Central memory CD8-positive, alpha-beta T cell (primary cell): ENCODE data around the gene MACROD2.
"Not testable (repeated sequence)": the region's sequence is repeated elsewhere in the genome, so short reads cannot be mapped to it uniquely, and the experiment has no call there.

Source experiments
- ATAC-seq: fragments of 150-1000 bp; cut with Tn5 transposase; replicated peaks from 2 replicates; pipeline ENCODE4 v1.10.0; 2022; ENCODE audit warnings: mild to moderate bottlenecking, moderate FRiP score, moderate number of reproducible peaks; ENCODE audit not compliant: poor library complexity, severe bottlenecking; ENCODE audit errors: extremely low read depth
- DNase-seq, 2 donors: peaks; one replicate each; pipeline ENCODE4 v3.0.0; 2021; ENCODE audit warnings: low spot score in 2 of 2
- H3K27ac Mint-ChIP-seq: one replicate; pipeline ENCODE4 v1.8.0; 2022; ENCODE audit warnings: low read depth, mild to moderate bottlenecking, moderate library complexity, mixed read lengths
- H3K27me3 Mint-ChIP-seq: one replicate; pipeline ENCODE4 v1.8.0; 2022; ENCODE audit warnings: mixed read lengths
- H3K36me3 Mint-ChIP-seq: one replicate; pipeline ENCODE4 v1.8.0; 2022; ENCODE audit warnings: mild to moderate bottlenecking, moderate library complexity, mixed read lengths; ENCODE audit not compliant: insufficient read depth
- H3K4me1 Mint-ChIP-seq: one replicate; pipeline ENCODE4 v1.8.0; 2022; ENCODE audit warnings: mixed read lengths
- H3K4me3 Mint-ChIP-seq: one replicate; pipeline ENCODE4 v1.8.0; 2022; ENCODE audit warnings: mild to moderate bottlenecking, moderate library complexity, mixed read lengths
- H3K9me3 Mint-ChIP-seq: one replicate; pipeline ENCODE4 v1.8.0; 2022; ENCODE audit warnings: mixed read lengths

MACROD2 gene

GRCh38 chr20:16005915-16006493 lies 2010.7 kb downstream of the MACROD2 start:
- DNase-seq: no peak
- Mint-ChIP-seq H3K36me3 (no peaks in the 10 kb centered on the region), H3K4me1 (no peaks in the 10 kb centered on the region), H3K27ac (no peak overlapping the region), H3K27me3 (no peaks in the 10 kb centered on the region), H3K9me3 (peaks cover 12% of the 10 kb centered on the region), H3K4me3 (no peak overlapping the region)
- ATAC-seq: no peak

DNA sequence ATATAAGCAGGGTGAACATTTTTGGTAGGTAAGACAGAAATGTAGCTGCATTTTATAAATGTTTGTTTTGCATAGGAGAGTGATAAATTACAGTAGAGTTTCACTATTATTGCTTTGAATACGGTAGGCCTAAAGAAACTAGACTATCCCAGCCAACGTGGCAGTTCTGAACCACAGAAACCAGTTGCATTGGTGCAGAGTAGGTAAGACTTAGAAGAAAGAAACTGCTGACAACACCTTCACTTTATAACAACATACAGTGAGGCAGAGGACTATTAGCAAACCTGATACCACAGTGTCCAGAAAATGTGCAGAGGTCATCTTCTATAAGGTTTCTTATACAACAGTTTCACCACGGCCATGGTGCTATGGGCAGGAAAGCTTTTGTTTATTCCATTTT lies 2011.8 kb downstream of the MACROD2 start:
- H3K27me3 Mint-ChIP-seq: no peaks in the 10 kb centered on the region
- ATAC-seq: no peak
- no peaks in the 10 kb centered on the region for H3K36me3 Mint-ChIP-seq
- no peak overlapping the region for H3K27ac Mint-ChIP-seq
- DNase-seq: no peak
- H3K4me3 Mint-ChIP-seq: no peak overlapping the region
- no peaks in the 10 kb centered on the region for H3K4me1 Mint-ChIP-seq
- H3K9me3 Mint-ChIP-seq: peaks cover 15% of the 10 kb centered on the region

GRCh38 chr20:16007962-16008361 lies 2012.6 kb downstream of the MACROD2 start:
- no peaks in the 10 kb centered on the region for H3K27me3 Mint-ChIP-seq
- peaks cover 19% of the 10 kb centered on the region for H3K9me3 Mint-ChIP-seq
- ATAC-seq (no peak), DNase-seq (no peak)
- H3K4me1 Mint-ChIP-seq: no peaks in the 10 kb centered on the region
- H3K4me3 Mint-ChIP-seq: no peak overlapping the region
- H3K36me3 Mint-ChIP-seq: no peaks in the 10 kb centered on the region
- H3K27ac Mint-ChIP-seq: no peak overlapping the region

- H3K36me3 Mint-ChIP-seq: no peaks in the 10 kb centered on the region
- no peaks in the 10 kb centered on the region for H3K27me3 Mint-ChIP-seq
- no peak overlapping the region for H3K27ac Mint-ChIP-seq
Observed at GRCh38 chr20:16011056-16011455, 2015.7 kb downstream of the MACROD2 start.

GRCh38 chr20:16011519-16011918 lies 2016.2 kb downstream of the MACROD2 start:
- ATAC-seq (no peak), DNase-seq (no peak)
- Mint-ChIP-seq H3K4me3 (no peak overlapping the region), H3K4me1 (no peaks in the 10 kb centered on the region), H3K27ac (no peak overlapping the region), H3K36me3 (no peaks in the 10 kb centered on the region), H3K9me3 (peaks cover 16% of the 10 kb centered on the region), H3K27me3 (no peaks in the 10 kb centered on the region)

More at GRCh38 chr20:16011056-16011455, 2015.7 kb downstream of the MACROD2 start:
- peaks cover 16% of the 10 kb centered on the region for H3K9me3 Mint-ChIP-seq
- DNase-seq: no peak
- H3K4me3 Mint-ChIP-seq: no peak overlapping the region
- no peaks in the 10 kb centered on the region for H3K4me1 Mint-ChIP-seq
- ATAC-seq: no peak

GRCh38 chr20:16012934-16013333 lies 2017.6 kb downstream of the MACROD2 start:
- ATAC-seq, H3K4me3 Mint-ChIP-seq, H3K27ac Mint-ChIP-seq, DNase-seq, H3K4me1 Mint-ChIP-seq, H3K27me3 Mint-ChIP-seq, H3K36me3 Mint-ChIP-seq: not testable (repeated sequence)
- H3K9me3 Mint-ChIP-seq: peaks cover 22% of the 10 kb centered on the region

GRCh38 chr20:16013631-16014030 lies 2018.3 kb downstream of the MACROD2 start:
- ATAC-seq (no peak), DNase-seq (no peak)
- Mint-ChIP-seq H3K36me3 (no peaks in the 10 kb centered on the region), H3K27ac (no peak overlapping the region), H3K4me1 (no peaks in the 10 kb centered on the region), H3K4me3 (no peak overlapping the region), H3K9me3 (peaks cover 27% of the 10 kb centered on the region), H3K27me3 (no peaks in the 10 kb centered on the region)

DNA sequence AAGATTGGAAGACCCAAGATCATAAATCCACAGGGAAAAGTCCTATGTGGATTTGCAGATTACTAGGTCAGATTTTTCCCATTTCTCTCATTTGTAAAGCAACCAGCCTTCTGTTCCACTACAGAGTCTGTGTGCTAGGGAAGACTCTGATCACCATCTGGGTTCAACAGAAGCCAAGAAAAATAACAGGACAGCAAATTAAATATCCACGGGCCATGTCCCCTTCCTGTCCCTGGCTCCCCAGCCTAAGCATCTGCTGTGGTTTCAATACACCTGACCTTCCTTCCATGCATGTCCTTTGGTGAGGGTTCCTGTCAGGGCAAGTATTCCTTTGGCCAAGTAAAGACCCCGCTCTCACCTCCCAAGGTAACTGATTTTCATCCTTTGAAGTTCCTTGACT lies 2019.1 kb downstream of the MACROD2 start:
- Mint-ChIP-seq H3K4me1 (no peaks in the 10 kb centered on the region), H3K27me3 (no peaks in the 10 kb centered on the region), H3K4me3 (no peak overlapping the region), H3K36me3 (no peaks in the 10 kb centered on the region), H3K9me3 (peaks cover 29% of the 10 kb centered on the region), H3K27ac (no peak overlapping the region)
- no peak for DNase-seq
- ATAC-seq: no peak

GRCh38 chr20:16017656-16018055 lies 2022.3 kb downstream of the MACROD2 start:
- H3K4me3 Mint-ChIP-seq: no peak overlapping the region
- no peaks in the 10 kb centered on the region for H3K27me3 Mint-ChIP-seq
- no peak overlapping the region for H3K27ac Mint-ChIP-seq

DNA sequence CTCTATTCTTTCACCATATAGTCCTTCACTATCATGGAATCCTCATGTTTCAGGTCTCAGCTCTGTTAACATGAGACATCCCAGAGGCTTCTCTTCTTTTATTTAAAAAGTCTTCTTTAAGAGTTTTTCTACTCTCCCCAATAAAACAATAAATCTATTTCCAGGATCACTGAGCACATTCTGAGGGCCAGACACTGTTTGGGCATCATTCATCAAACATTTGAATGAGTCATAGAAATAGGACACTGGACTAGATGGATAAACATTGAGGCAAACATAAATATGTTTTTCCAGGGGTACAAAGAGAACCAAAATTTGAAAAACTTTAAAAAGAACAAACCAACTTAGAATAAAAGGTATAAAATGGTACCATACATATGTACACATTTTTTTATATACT lies 2023.6 kb downstream of the MACROD2 start:
- DNase-seq (no peak), ATAC-seq (no peak)
- Mint-ChIP-seq H3K9me3 (peaks cover 13% of the 10 kb centered on the region), H3K4me3 (no peak overlapping the region), H3K27me3 (no peaks in the 10 kb centered on the region), H3K36me3 (no peaks in the 10 kb centered on the region), H3K27ac (no peak overlapping the region), H3K4me1 (no peaks in the 10 kb centered on the region)

More at GRCh38 chr20:16017656-16018055, 2022.3 kb downstream of the MACROD2 start:
- no peaks in the 10 kb centered on the region for H3K4me1 Mint-ChIP-seq
- no peak for DNase-seq
- peaks cover 20% of the 10 kb centered on the region for H3K9me3 Mint-ChIP-seq
- H3K36me3 Mint-ChIP-seq: no peaks in the 10 kb centered on the region
- no peak for ATAC-seq

DNA sequence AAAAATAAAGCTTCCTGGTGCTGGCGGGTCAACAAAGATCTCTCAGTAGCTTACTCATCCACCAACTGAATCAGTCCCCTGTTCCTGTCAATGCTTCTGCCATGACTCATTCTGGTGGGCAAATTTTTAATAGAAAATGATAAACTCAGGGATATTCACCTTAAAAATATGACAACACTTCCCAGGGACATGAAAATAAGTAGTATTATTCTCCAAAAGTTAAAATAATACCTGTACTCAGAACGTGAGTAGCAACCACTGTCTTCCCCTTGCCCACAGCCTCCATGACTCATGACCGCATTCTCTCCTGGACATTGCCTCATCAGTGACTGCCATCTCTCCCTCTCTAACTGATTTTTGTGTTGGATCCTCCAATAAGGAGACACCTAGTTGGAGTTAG lies 2025.7 kb downstream of the MACROD2 start:
- Mint-ChIP-seq H3K4me1 (no peaks in the 10 kb centered on the region), H3K36me3 (no peaks in the 10 kb centered on the region), H3K27ac (no peak overlapping the region), H3K27me3 (no peaks in the 10 kb centered on the region), H3K4me3 (no peak overlapping the region), H3K9me3 (peaks cover 13% of the 10 kb centered on the region)
- no peak for DNase-seq
- ATAC-seq: no peak

DNA sequence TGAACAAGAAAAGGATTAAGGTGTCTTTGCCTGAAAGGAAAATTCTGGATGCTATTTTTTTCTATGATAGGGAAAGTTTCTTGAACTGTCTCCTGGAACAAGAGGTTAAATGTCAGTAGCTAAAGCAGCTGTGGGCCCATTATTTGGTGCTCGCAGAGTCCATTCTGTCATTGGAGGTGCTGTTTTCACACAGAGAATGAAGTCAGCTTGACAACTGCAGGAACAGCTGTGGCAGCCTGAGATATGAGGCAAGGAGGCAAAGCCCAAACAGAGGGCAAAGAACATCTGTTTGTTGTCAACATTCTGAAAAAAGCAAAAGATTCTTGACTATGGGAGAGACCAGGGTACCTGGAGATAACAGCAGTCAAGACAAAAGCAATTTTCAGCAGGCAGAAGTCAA lies 2029.8 kb downstream of the MACROD2 start:
- ATAC-seq: no peak

GRCh38 chr20:16027686-16028085 lies 2032.4 kb downstream of the MACROD2 start:
- Mint-ChIP-seq H3K36me3 (no peaks in the 10 kb centered on the region), H3K27me3 (no peaks in the 10 kb centered on the region), H3K9me3 (peaks cover 12% of the 10 kb centered on the region), H3K4me1 (no peaks in the 10 kb centered on the region), H3K27ac (no peak overlapping the region), H3K4me3 (no peak overlapping the region)
- DNase-seq (no peak), ATAC-seq (no peak)

More for the DNA sequence above, 2029.8 kb downstream of the MACROD2 start:
- no peak for DNase-seq
- no peaks in the 10 kb centered on the region for H3K4me1 Mint-ChIP-seq
- peaks cover 8% of the 10 kb centered on the region for H3K9me3 Mint-ChIP-seq
- no peak overlapping the region for H3K4me3 Mint-ChIP-seq
- H3K27ac Mint-ChIP-seq: no peak overlapping the region
- no peaks in the 10 kb centered on the region for H3K36me3 Mint-ChIP-seq
- H3K27me3 Mint-ChIP-seq: no peaks in the 10 kb centered on the region
